OCI-LY1 (cell line): ENCODE results near the gene ESPNL.

Source experiments
- EZH2 ChIP-seq: fragments of 200-600 bp; sonication (generic), shearing (Covaris generic); IDR thresholded peaks from 2 replicates; pipeline ENCODE4 v1.8.0; 2017; ENCODE audit warnings: borderline replicate concordance, mixed run types, mild to moderate bottlenecking, antibody characterized with exemption, low read length, moderate library complexity, mixed read lengths
- TF ChIP-seq, protein P1 (sequence below): fragments of 200-600 bp; sonication (generic), shearing (Covaris generic); IDR thresholded peaks from 2 replicates; pipeline ENCODE4 v1.5.1; 2017; ENCODE audit warnings: mild to moderate bottlenecking, antibody characterized with exemption, low read length, moderate library complexity, mixed read lengths

DNA sequence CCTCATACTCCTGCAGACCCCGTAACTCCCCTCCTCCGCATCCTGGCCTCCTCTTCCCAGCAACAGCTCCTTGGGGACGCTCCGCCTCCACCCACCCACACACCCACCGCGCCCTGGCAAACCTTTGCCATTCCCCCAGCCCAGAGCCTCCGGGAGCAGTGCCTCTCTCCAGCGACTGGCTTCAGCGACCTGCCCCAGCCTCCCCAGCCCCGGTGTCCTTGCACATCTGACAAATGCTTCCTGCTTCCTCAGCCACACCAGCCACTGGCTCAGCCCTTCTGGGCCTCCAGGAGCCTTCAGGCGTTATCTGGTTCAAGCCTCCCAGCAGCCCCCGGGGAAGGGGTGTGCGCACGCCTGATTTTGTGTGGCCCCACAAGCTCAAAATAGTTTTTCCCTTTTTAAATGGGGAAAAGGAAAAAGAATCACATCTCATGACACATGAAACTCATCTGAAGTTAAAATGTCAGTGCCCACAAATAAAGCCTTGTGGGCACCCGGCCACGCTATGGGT is 14.2 kb downstream of the ESPNL start:
- TF ChIP-seq, protein P1, sequence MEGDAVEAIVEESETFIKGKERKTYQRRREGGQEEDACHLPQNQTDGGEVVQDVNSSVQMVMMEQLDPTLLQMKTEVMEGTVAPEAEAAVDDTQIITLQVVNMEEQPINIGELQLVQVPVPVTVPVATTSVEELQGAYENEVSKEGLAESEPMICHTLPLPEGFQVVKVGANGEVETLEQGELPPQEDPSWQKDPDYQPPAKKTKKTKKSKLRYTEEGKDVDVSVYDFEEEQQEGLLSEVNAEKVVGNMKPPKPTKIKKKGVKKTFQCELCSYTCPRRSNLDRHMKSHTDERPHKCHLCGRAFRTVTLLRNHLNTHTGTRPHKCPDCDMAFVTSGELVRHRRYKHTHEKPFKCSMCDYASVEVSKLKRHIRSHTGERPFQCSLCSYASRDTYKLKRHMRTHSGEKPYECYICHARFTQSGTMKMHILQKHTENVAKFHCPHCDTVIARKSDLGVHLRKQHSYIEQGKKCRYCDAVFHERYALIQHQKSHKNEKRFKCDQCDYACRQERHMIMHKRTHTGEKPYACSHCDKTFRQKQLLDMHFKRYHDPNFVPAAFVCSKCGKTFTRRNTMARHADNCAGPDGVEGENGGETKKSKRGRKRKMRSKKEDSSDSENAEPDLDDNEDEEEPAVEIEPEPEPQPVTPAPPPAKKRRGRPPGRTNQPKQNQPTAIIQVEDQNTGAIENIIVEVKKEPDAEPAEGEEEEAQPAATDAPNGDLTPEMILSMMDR = no peak
- no peak for TF ChIP-seq EZH2
